ENCODE results near the gene SMAD2.

GRCh38 chr18:47893047-47893446 is 37.4 kb downstream of the SMAD2 start:
- TF ChIP-seq CTCF (IDR thresholded peaks at IDR 0.05) (no peak), POLR2A (IDR thresholded peaks at IDR 0.05) (no peak)

Measured in esophagus squamous epithelium (tissue), 4 donors.